ENCODE results near the gene FUBP3.

- TF ChIP-seq CTCF (IDR thresholded peaks at IDR 0.05; ENCODE audit: low read depth, low read length, poor library complexity, severe bottlenecking) (no peak), EZH2phosphoT487 (IDR thresholded peaks at IDR 0.05; ENCODE audit: borderline replicate concordance, low read length) (no peak)
Observed at GRCh38 chr9:130672933-130673615, 93.7 kb downstream of the FUBP3 start.

All from DOHH2 (cell line).